Stomach smooth muscle (tissue), 2 donors: Measurements from ENCODE around the gene AKAP6.
A peak's percentile ranks its signal among the peaks of the same experiment; 100 is the strongest.

Source experiments
- H3K27ac ChIP-seq: one replicate; pipeline ENCODE4 v1.7.0; 2013; ENCODE audit warnings: mild to moderate bottlenecking, low read length, inconsistent platforms
- H3K27me3 ChIP-seq, 2 donors: one replicate each; pipeline ENCODE4 v1.7.0; 2013; ENCODE audit warnings: low read length in 2 of 2; ENCODE audit not compliant: insufficient read depth in 2 of 2, control insufficient read depth in 1 of 2
- H3K36me3 ChIP-seq, 2 donors: one replicate each; pipeline ENCODE4 v1.7.0; 2013; ENCODE audit warnings: low read length in 2 of 2; ENCODE audit not compliant: control insufficient read depth in 2 of 2, insufficient read depth in 2 of 2
- H3K4me1 ChIP-seq: one replicate; pipeline ENCODE4 v1.7.0; 2013; ENCODE audit warnings: low read length; ENCODE audit not compliant: control insufficient read depth, insufficient read depth
- H3K4me3 ChIP-seq, 2 donors: one replicate each; pipeline ENCODE4 v1.7.0; 2013; ENCODE audit warnings: low read length in 2 of 2
- H3K9ac ChIP-seq, 2 donors: one replicate each; pipeline ENCODE4 v1.7.0; 2013; ENCODE audit warnings: low read length in 2 of 2, mild to moderate bottlenecking in 1 of 2
- H3K9me3 ChIP-seq, 2 donors: one replicate each; pipeline ENCODE4 v1.7.0; 2013; ENCODE audit warnings: low read length in 2 of 2; ENCODE audit not compliant: control insufficient read depth in 2 of 2
- donor health status: healthy.
- donor health status: Pancreatic carcinoma.

AKAP6 gene

DNA sequence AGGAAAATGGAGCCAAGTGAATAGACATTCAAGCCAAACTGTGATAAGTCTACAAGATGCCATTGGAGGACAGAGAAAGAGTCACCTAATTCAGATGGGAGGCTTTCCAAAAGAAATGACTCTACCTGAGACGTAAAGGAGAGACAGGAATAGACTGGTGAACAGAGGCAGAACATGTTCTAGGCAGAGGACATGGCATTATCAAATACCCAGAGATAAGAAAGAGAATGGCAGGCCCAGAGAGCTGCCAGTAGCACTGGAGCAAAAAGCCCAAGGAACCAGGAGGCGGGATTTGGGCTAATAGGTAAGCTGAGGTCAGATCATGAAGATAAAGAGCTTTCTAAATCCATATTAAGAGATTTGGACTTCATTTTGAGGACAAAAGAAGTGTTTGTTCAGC lies 207.1 kb downstream of the AKAP6 start:
- no peaks in the 10 kb centered on the region for H3K9me3 ChIP-seq
- no peaks in the 10 kb centered on the region for H3K27me3 ChIP-seq
- H3K4me3 ChIP-seq: no peak overlapping the region
- H3K4me1 ChIP-seq: no peaks in the 10 kb centered on the region
- H3K9ac ChIP-seq: no peak overlapping the region
- H3K27ac ChIP-seq: no peak overlapping the region
- H3K36me3 ChIP-seq: peaks cover 0 to 2% of the 10 kb centered on the region in 2 donors

- H3K27me3 ChIP-seq: no peaks in the 10 kb centered on the region
- no peak overlapping the region for H3K27ac ChIP-seq
- no peaks in the 10 kb centered on the region for H3K4me1 ChIP-seq
- peaks cover 0 to 2% of the 10 kb centered on the region in 2 donors for H3K36me3 ChIP-seq
- no peak overlapping the region for H3K9ac ChIP-seq
- H3K9me3 ChIP-seq: no peaks in the 10 kb centered on the region
- H3K4me3 ChIP-seq: no peak overlapping the region
Observed at GRCh38 chr14:32537166-32537565, 208.1 kb downstream of the AKAP6 start.

- Histone ChIP-seq H3K9me3 (no peaks in the 10 kb centered on the region), H3K4me3 (peak overlapping the region in 1 of 2 donors; percentile 23), H3K4me1 (no peaks in the 10 kb centered on the region), H3K9ac (no peak overlapping the region), H3K27me3 (no peaks in the 10 kb centered on the region), H3K27ac (no peak overlapping the region), H3K36me3 (peaks cover 0 to 9% of the 10 kb centered on the region in 2 donors)
Observed at GRCh38 chr14:32542507-32542906, 213.4 kb downstream of the AKAP6 start.

DNA sequence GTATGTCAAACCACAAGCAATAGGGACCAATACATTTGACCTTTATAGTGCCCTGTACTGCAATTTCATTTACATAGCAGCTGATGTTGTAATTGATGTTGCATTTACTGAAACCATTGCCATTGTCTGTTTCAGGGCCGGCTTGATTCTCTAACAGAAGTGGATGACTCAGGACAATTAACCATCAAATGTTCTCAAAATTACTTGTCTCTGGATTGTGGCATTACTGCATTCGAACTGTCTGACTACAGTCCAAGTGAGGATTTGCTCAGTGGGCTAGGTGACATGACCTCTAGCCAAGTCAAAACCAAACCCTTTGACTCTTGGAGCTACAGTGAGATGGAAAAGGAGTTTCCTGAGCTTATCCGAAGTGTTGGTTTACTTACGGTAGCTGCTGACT lies 216.0 kb downstream of the AKAP6 start:
- H3K9ac ChIP-seq: no peak overlapping the region
- H3K4me3 ChIP-seq: no peak overlapping the region
- H3K36me3 ChIP-seq: peaks cover 0 to 6% of the 10 kb centered on the region in 2 donors
- H3K9me3 ChIP-seq: no peaks in the 10 kb centered on the region
- no peaks in the 10 kb centered on the region for H3K4me1 ChIP-seq
- H3K27me3 ChIP-seq: no peaks in the 10 kb centered on the region
- no peak overlapping the region for H3K27ac ChIP-seq

DNA sequence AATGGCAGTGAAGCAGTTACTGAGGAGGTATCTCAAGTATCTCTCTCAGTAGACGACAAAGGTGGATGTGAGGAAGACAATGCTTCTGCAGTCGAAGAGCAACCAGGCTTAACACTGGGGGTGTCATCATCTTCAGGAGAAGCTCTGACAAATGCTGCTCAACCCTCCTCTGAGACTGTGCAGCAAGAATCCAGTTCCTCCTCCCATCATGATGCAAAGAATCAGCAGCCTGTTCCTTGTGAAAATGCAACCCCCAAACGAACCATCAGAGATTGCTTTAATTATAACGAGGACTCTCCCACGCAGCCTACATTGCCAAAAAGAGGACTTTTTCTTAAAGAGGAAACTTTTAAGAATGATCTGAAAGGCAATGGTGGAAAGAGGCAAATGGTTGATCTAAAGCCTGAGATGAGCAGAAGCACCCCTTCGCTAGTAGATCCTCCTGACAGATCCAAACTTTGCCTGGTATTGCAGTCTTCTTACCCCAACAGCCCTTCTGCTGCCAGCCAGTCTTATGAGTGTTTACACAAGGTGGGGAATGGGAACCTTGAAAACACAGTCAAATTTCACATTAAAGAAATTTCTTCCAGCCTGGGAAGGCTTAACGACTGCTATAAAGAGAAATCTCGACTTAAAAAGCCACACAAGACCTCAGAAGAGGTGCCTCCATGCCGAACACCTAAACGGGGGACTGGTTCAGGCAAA lies 216.6 kb downstream of the AKAP6 start:
- H3K27me3 ChIP-seq: no peaks in the 10 kb centered on the region
- no peaks in the 10 kb centered on the region for H3K9me3 ChIP-seq
- no peak overlapping the region for H3K27ac ChIP-seq
- H3K4me1 ChIP-seq: no peaks in the 10 kb centered on the region
- no peak overlapping the region for H3K4me3 ChIP-seq
- no peak overlapping the region for H3K9ac ChIP-seq
- H3K36me3 ChIP-seq: peaks cover 0 to 6% of the 10 kb centered on the region in 2 donors

DNA sequence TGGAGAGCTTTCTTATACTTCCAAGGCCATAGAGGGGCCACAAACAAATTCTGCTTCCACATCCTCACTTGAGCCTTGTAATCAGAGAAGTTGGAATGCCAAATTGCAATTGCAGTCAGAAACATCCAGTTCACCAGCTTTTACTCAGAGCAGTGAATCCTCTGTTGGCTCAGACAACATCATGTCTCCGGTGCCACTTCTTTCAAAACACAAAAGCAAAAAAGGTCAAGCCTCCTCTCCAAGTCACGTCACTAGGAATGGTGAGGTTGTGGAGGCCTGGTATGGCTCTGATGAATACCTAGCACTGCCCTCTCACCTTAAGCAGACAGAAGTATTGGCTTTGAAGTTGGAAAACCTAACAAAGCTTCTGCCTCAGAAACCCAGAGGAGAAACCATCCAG lies 217.1 kb downstream of the AKAP6 start:
- Histone ChIP-seq H3K9ac (no peak overlapping the region), H3K9me3 (no peaks in the 10 kb centered on the region), H3K27ac (no peak overlapping the region), H3K4me3 (no peak overlapping the region), H3K27me3 (no peaks in the 10 kb centered on the region), H3K4me1 (no peaks in the 10 kb centered on the region), H3K36me3 (peaks cover 0 to 6% of the 10 kb centered on the region in 2 donors)

DNA sequence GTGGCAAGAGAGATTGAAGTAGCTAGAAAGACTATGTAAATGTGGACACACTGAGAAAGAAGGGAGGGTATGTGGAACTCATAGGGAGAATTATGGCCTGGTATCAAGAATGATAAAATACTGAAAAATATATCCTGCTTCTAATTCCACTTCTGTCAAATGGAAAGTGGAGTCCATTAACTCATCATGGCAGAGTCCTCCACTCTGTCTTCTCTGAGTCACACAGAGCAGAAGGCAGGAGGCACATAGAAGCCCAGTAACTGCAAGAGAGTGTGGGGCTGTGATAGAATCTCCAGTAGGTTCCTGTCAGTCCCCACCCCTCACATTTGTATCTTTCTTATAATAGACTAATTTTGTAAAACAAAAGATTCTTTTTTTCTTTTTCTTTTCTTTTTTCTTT lies 223.7 kb downstream of the AKAP6 start:
- Histone ChIP-seq H3K4me3 (no peak overlapping the region), H3K4me1 (no peaks in the 10 kb centered on the region), H3K9ac (no peak overlapping the region), H3K9me3 (no peaks in the 10 kb centered on the region), H3K36me3 (no peaks in the 10 kb centered on the region), H3K27me3 (no peaks in the 10 kb centered on the region), H3K27ac (no peak overlapping the region)

DNA sequence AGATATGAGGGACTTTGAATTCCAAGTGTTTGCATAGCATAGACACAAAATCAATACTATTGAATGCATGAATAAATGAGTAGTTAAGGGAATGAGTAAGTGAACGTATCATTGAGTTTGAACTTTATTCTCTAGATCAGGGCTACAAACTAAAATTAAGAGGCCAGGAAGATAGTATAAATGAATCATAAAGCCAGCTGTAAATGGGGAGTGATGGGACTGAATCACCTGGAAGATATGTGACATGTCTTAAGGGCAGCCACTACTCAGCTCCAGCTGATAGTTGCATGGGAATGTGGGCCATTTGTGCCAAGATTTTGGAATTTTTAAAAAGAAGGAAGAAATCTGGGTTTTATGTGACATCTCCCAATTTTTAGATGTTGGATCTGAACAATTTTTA lies 229.9 kb downstream of the AKAP6 start:
- no peak overlapping the region for H3K4me3 ChIP-seq
- peaks cover 4% of the 10 kb centered on the region for H3K4me1 ChIP-seq
- H3K36me3 ChIP-seq: no peaks in the 10 kb centered on the region
- no peaks in the 10 kb centered on the region for H3K9me3 ChIP-seq
- H3K27me3 ChIP-seq: no peaks in the 10 kb centered on the region
- no peak overlapping the region for H3K27ac ChIP-seq
- H3K9ac ChIP-seq: no peak overlapping the region

- no peaks in the 10 kb centered on the region for H3K27me3 ChIP-seq
- no peak overlapping the region for H3K4me3 ChIP-seq
- no peak overlapping the region for H3K9ac ChIP-seq
- peaks cover 4% of the 10 kb centered on the region for H3K4me1 ChIP-seq
- H3K36me3 ChIP-seq: no peaks in the 10 kb centered on the region
- no peak overlapping the region for H3K27ac ChIP-seq
- H3K9me3 ChIP-seq: no peaks in the 10 kb centered on the region
Observed at GRCh38 chr14:32559590-32559989, 230.5 kb downstream of the AKAP6 start.

DNA sequence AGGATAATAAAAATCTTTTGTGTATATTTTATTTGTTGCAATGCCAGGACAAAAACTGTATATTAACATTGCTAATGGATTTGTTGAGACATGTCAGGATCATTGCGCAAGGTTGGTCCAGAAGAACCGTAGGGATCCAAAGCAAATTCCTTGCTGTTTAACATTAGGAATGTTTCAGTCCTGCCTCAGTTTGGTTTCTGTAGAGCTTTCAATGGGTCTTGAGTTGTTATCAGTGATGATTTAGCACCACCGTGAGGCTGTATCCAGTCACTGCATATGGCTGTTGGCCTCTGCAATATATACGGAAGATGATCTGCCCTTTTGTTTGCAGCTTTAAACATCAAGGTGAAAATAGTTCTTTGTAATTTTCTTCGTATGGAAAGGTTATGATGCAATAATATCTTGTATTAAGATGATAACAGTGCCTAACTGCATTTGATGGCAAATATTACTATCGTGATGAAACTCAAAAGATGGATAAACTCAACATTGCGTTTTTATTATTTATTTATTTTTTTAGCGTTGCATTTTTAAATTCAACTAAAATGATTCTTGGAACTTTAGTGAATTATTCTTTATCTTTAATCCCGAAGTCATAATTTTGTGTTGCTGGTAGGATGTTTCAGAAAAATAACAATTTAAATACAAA lies 231.2 kb downstream of the AKAP6 start:
- Histone ChIP-seq H3K9ac (no peak overlapping the region), H3K27me3 (no peaks in the 10 kb centered on the region), H3K36me3 (no peaks in the 10 kb centered on the region), H3K4me1 (peaks cover 6% of the 10 kb centered on the region), H3K9me3 (no peaks in the 10 kb centered on the region), H3K27ac (no peak overlapping the region), H3K4me3 (no peak overlapping the region)

- H3K27me3 ChIP-seq: no peaks in the 10 kb centered on the region
- no peaks in the 10 kb centered on the region for H3K9me3 ChIP-seq
- H3K4me3 ChIP-seq: no peak overlapping the region
- peaks cover 12% of the 10 kb centered on the region for H3K4me1 ChIP-seq
- no peak overlapping the region for H3K9ac ChIP-seq
- peak overlapping the region; percentile 26 for H3K27ac ChIP-seq
- H3K36me3 ChIP-seq: no peaks in the 10 kb centered on the region
Observed at GRCh38 chr14:32561520-32561919, 232.4 kb downstream of the AKAP6 start.
